ENCODE data around the gene ANKRD50. TPM values are rescaled to one million over a fixed set of nuclear protein-coding genes. Genes with fewer than 3 reads are reported as not detected.

ANKRD50 gene
- total RNA-seq: 59.9 and 72.5 TPM in 2 replicates

DNA sequence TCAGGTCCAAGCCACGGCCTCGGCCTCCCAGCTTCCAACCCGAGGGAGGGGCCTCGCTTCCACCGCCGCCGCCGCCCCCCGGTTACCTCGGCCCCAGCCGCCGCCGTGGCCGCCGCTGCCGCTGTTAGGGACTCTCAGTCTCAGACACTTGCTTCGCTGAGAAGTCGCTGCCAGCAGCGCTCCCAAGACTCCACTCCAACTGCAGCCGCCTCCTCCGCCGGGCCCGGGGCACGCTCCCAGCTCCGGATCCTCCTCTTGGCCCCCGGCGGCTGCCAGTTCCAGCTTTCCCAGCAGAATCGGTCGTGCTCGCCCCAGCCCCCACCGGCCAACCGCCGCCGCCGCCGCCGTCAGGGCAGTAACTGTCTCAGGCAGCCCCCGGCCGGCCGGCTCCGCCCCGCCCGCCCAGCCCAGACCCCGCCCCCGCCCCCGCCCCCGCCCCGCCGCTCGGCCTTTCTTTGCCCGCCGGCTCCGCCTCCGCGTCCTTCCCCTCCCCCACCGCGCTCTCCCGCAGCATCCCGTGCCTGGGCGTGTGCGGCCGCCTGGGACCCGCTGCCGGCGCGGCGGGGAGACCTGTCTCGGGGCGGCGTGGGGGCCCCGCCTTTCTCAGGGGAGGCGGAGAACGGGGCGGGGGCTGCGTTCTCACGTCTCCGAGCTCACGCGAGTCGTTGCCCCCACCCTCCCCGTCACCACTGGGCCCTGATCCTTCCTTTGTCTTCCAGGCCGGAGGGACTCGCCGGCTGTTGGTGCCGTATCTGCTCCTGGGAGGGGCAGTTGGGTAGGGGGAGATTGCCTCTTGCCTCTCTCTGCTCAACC lies at the start of gene ANKRD50:
Gene ANKRD50, minus strand, starts transcription at position 361 of the 813 bp plus-strand sequence. CDS start 2,221 bp downstream, outside the sequence.

Measured in dermis lymphatic vessel endothelial cell (primary cell).